NCI-H460 (cell line): ENCODE measurements around the gene NRXN2. TPM values are rescaled to one million over a fixed set of nuclear protein-coding genes. Genes with fewer than 3 reads are reported as not detected.
"Not testable (repeated sequence)": the region's sequence is repeated elsewhere in the genome, so short reads cannot be mapped to it uniquely, and the experiment has no call there.

ENCODE experiments used
- DNase-seq: peaks from one replicate; pipeline ENCODE4 v3.0.0-alpha.2; 2016; ENCODE audit warnings: low read depth; ENCODE audit errors: extremely low read depth
- total RNA-seq: library from RNA; depleted of rRNA; stranded (reverse); fragments of >200 nt; shearing (Covaris generic); gene quantifications from 2 replicates; pipeline ENCODE4 v1.2.3, GENCODE V29; 2014

NRXN2 gene
- total RNA-seq, 1 experiment from 2014 or later: 0.05 TPM

DNA sequence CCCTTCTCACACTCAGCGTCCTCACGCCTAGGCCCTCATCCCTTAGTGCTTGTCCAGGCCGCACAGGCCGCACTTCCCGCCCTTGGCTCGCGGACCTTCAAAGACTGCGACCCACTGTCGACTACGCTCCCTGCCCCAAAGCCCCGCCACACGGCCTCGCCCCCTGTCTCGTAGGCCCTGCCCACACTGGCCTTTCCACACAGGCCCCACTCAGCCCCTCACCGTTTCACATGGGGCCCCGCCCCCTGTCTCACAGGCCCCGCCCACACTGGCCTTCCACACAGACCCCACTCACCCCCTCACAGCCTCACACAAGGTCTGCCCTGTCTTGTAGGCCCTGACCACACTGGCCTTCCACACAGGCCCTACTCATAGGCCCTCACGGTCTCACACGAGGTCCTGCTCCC lies 11.0 kb downstream of the NRXN2 start:
- DNase-seq: no peak

- DNase-seq: no peak
These were observed 11.7 kb downstream of the NRXN2 start for GRCh38 chr11:64711138-64711955.

GRCh38 chr11:64710418-64711137 lies 12.4 kb downstream of the NRXN2 start:
- no peak for DNase-seq

DNA sequence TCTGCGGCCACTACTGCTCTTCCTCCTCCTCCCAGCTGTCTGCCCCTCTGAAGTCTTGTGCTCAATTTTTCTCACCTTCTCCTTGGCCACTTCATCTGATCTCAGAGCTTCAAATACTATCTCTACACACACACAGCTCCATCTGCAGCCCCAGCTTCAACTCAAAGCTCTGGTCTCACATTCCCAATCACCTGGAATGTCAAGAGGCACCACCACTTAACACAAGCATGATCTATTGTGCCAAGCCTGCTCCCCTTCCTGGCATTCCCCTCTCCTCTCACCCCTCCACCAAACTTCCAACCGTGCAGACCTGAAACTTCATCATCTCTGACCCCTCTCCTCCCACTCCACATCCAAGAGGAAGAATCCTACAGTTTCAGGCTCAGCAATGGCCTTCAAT lies 17.5 kb downstream of the NRXN2 start:
- DNase-seq: no peak

- DNase-seq: no peak
These were observed 19.9 kb downstream of the NRXN2 start for GRCh38 chr11:64703048-64703447.

- DNase-seq: not testable (repeated sequence)
These were observed 21.0 kb downstream of the NRXN2 start for GRCh38 chr11:64701956-64702355.

DNA sequence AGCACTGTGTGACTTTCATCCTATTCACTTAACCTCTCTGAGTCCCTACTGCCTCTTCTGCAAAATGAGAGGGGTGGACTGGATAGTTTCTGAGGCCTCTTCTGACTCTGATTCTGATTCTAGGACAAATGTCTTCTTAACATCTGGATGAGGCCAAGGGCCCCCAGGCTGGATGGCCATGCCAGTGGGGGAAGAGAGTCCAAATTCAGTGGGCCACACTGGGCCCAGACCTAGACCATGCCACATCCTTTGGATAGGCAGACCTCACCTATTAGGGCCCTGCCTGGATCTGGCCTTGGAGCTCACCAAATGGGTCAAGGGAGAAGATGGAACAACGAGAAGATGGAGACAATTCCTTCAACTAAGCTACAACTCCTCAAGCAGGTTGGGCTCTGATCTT lies 24.6 kb downstream of the NRXN2 start:
- DNase-seq: no peak

GRCh38 chr11:64697663-64698375 lies 25.2 kb downstream of the NRXN2 start:
- no peak for DNase-seq

- DNase-seq: no peak
These were observed 27.0 kb downstream of the NRXN2 start for GRCh38 chr11:64696045-64696444.

DNA sequence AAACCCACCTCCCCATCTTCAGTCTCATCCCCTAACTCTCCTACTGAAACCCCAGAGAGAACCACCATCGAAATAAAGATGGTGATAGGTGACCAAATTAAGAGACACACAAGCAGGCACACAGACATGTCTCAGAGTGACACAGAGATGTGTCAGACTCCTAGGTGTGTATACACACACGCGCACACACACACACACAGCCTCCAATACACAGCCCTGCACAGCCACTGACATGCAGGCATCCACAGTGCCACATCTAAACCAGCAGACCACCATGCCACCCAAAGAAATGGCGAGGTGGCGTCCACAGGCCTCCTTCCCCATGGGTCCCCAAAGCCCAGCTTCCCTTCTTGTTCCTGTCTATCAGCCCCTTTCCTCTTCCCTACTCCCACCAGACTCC lies 27.4 kb downstream of the NRXN2 start:
- DNase-seq: no peak

DNA sequence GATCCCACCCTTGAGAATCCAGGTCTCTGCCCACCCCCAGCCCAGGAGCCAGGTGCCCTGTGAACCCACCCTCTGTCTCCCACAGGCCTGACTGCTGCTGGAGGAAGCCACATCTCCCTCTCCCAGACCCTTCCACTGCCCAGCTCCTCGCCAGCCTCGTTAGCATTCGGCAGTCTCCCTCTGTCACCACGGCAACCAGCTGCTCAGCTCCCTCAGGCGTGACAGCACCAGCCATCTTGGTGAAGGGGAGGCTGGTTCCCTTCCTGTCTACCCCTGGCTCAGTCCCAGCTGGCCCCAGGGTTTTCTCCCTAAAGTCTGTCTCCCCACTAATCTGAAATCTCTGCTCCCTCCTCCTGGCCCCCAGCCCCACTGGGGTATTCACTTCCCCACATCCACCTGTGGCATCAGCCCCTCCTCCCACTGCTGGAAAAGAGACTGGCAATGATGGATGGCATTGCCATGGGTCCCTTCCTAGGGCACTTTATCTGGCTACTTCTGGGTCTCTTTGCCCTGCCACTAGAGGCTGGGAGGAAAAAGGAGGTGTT lies 28.1 kb downstream of the NRXN2 start:
- DNase-seq: no peak

- DNase-seq: no peak
These were observed 28.8 kb downstream of the NRXN2 start for GRCh38 chr11:64694026-64694755.

DNA sequence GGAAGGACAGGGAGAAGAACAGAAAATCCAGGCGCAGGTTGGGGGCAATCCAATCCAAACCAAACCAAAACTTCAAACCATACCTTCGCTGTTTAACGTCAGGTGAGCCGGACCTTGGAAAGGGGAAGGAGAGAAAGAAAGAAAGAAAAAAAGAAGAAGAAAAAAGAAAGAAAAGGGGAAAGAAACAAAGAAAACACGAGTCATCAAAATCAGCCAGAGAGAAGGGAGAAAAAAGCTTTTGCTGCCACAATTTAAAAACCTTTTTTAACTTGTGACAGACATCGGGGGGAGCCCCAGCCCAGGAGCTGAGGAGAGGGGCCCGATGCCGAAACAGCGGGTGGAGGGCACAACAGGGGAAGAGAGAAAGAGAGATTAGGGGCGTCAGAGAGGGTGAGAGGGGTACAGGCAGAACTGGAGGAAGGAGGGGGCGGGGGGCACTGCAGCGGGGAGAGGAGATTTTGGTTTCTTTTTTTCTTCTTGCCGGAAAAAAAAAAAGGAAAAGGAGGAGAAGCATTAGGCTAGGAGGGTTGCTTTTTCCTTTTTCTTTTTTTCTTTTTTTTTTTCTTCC lies 30.1 kb downstream of the NRXN2 start:
- no peak for DNase-seq

DNA sequence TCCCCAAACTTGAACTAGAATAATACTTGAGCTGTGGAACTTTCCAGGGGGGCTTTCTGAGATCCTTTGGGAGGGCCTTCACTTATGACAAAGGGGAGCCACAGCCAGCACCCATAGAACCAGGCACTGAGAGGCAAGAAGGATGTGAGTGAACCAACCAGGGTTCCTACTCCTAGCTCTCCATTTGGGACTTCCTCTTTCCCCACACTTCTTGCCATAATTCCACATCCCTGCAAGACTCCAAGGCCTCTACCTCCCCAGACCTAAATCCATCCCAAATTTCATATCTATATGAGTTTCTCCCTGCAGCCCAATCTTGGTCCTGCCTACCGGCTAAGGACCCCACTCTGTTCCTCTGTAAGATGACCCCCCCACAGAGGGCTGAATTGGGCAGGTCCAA lies 31.5 kb downstream of the NRXN2 start:
- DNase-seq: no peak

DNA sequence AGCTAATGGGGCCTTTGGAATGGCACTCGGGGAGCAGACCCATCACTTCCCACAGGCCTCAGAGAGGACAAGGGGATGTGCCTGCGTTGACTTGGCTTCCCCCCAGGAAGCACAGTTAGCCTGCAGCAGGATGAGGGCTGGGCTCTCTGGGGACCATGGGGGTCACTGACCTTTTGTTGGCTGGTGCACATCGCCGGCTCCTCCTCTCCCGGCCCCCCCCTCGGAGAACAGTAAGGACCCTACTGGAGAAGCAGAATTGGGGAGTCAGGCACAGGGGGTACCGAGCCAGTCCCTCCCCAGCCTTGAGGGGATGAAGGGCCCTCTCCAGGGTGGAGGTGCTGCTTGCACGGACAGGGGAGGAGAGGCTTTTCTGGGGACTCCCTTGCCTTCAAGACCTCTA lies 32.8 kb downstream of the NRXN2 start:
- no peak for DNase-seq

DNA sequence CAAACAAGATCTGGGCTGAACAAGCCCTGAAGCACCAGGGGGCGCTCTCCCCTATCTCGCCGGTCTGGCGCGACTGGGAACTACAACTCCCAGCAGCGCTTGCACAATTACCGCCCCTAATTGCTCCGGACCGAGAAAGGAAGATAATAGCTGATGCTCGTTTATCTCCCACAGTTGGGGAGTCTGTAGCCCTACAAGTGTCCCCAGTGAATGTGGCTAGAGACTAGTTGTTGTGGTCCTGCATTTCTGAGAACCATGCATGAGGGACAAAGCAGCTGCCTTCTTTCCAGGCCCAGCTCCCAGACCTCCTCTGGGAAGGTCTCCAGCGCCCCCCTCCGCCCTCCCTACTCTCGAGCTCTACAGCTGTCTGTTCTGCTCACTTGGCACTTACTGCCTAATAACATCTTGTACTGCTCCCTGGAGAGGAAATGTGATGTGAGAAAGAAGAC lies 34.4 kb downstream of the NRXN2 start:
- DNase-seq: peak; percentile 68

DNA sequence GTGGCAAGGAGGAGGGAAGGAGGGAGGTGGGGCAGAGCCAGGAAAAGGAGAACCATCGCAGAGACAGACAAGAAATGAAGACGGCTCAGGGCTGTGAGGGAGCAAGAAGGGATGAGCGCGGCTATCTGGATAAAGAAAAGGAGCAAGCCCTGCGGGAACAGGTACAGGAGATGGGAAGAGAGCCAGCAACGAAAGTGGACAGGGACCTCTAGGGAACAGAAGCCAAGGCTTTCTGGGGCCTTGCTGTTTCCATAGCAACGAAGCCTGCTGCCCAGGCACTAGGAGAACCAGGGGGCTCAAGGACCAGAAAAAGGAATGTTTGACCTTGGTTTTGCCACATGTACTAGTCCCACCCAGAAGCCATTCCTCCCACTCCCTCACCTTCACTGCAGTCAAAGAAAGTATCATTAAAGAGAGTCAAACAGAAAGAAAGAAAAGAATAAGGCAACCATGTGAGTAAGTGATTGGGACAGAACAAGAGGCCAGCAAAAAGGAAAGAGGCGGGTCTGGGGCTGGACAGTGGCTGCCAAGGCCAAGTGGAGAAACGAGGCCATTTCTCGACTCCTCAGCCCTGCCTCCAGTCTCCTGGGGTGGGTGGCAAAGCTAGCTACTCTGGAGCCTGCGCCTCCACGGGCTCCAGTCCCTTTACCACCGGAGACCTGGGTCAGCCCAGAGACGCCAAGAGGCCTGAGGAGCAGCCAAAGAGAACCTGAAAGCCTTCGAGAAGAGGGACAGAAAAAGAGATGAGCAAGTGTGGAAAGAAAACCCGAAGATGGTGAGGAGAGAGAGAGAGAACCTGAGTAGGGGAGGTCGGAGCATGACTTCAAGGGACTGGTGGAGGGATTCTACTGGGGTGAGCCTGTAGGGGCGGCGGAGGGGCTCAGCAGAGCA lies 35.1 kb downstream of the NRXN2 start:
- no peak for DNase-seq

- no peak for DNase-seq
These were observed 35.8 kb downstream of the NRXN2 start for GRCh38 chr11:64687204-64687603.
